Neuron (in vitro differentiated cells): ENCODE data around the gene IRF2.
"Not testable (repeated sequence)": the region's sequence is repeated elsewhere in the genome, so short reads cannot be mapped to it uniquely, and the experiment has no call there.

ENCODE experiments used
- H2AFZ ChIP-seq: one replicate; pipeline ENCODE4 v1.6.1; 2013; ENCODE audit warnings: low read depth, mild to moderate bottlenecking, inconsistent platforms, low read length, moderate library complexity
- H3K27me3 ChIP-seq: one replicate; pipeline ENCODE4 v1.6.1; 2013; ENCODE audit warnings: low read length; ENCODE audit not compliant: insufficient read depth
- H3K36me3 ChIP-seq: one replicate; pipeline ENCODE4 v1.6.1; 2013; ENCODE audit warnings: low read length; ENCODE audit not compliant: insufficient read depth
- H3K4me1 ChIP-seq: one replicate; pipeline ENCODE4 v1.6.1; 2013; ENCODE audit warnings: low read length; ENCODE audit not compliant: insufficient read depth
- H3K4me3 ChIP-seq: 2 replicates; pipeline ENCODE4 v1.5.1; 2013; ENCODE audit warnings: mild to moderate bottlenecking, low read length, moderate library complexity
- H3K9me3 ChIP-seq: one replicate; pipeline ENCODE4 v1.6.1; 2013; ENCODE audit warnings: low read length

Gene IRF2

DNA sequence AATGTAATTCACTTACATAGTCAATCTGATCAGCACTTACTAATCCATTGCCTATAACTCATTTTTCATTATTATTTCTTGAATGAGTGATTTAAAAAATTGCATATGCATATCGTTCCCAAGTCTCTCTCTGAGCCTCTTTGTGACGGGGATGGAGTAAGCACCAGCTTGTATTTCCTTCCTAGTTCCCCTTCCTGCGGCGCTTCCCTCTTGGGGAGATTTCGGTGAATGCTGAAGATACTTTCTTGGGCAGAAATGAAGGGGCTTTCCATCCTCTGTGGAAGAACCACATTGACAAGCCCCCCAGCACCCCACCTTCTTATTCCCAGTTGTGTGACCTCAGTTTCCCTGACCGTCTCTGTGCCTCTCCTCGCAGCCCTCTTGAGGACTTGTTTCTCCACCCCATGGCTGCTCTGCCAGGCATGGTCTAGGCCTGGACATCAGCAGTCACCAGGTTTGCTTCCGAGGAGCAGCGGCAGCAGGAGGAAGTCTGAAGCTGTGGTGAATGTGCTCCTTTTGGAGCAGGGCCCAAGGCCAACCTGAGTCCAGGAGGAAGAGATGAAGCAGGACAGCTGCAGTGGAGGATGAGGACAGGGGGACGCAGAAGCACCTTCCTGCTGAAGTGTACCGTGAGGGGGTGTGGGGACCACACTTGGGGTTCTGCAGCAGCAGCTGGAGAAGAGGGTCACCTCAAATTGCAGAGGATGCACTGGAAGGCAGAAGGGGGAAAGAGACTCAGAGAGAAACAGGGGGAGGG is 124.9 kb downstream of the IRF2 start:
- Histone ChIP-seq H3K4me3 (no peak overlapping the region), H3K27me3 (no peaks in the 10 kb centered on the region), H3K36me3 (no peaks in the 10 kb centered on the region), H2AFZ (no peak overlapping the region), H3K9me3 (no peaks in the 10 kb centered on the region), H3K4me1 (peaks cover 15% of the 10 kb centered on the region)

DNA sequence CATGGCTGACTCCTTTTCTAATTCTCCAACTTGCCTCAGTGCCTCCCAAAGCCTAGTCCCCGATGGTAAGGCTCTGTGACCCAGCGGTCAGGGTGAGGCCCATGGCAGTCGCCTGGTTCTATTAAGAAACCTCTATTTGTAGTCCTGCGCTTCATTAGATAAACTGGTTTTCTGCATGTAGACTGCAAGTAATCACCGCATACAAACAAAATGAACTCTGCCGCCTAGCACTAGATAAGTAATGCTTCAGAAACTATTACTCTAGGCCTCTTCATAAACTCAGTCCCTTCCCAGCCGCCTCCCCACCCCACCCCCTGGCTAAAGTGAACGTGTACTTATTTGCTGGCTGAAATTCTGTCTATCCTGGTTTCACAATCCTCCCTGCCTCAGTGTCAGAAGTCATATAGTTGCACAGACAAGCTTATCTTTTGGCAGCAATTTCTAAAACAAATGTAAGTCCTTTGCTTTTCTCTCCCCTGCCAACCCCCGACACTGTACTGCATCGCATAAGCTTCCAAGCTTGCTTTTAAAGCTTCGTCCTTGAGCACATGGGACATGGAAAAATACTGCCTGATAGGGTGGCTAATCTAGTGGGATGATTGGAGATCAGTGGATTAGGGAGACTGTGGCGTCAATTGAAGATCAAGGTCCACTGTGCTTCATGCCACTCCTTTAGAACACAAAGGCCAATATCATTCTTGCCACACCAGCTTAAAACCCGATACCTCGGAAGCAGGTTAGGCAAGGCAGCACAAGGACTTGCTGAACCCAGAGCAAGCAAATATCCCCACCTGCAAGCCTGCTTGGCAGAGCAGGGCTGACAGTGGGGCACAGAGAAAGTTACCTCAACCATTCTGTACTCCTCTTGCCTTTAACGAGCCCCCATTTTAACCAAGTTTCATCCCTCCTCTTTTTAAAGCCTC is 125.8 kb downstream of the IRF2 start:
- H3K27me3 ChIP-seq, result no peaks in the 10 kb centered on the region
- no peaks in the 10 kb centered on the region for H3K36me3 ChIP-seq
- no peak overlapping the region for H3K4me3 ChIP-seq
- no peaks in the 10 kb centered on the region for H3K9me3 ChIP-seq
- H2AFZ ChIP-seq, result no peak overlapping the region
- peaks cover 19% of the 10 kb centered on the region for H3K4me1 ChIP-seq

DNA sequence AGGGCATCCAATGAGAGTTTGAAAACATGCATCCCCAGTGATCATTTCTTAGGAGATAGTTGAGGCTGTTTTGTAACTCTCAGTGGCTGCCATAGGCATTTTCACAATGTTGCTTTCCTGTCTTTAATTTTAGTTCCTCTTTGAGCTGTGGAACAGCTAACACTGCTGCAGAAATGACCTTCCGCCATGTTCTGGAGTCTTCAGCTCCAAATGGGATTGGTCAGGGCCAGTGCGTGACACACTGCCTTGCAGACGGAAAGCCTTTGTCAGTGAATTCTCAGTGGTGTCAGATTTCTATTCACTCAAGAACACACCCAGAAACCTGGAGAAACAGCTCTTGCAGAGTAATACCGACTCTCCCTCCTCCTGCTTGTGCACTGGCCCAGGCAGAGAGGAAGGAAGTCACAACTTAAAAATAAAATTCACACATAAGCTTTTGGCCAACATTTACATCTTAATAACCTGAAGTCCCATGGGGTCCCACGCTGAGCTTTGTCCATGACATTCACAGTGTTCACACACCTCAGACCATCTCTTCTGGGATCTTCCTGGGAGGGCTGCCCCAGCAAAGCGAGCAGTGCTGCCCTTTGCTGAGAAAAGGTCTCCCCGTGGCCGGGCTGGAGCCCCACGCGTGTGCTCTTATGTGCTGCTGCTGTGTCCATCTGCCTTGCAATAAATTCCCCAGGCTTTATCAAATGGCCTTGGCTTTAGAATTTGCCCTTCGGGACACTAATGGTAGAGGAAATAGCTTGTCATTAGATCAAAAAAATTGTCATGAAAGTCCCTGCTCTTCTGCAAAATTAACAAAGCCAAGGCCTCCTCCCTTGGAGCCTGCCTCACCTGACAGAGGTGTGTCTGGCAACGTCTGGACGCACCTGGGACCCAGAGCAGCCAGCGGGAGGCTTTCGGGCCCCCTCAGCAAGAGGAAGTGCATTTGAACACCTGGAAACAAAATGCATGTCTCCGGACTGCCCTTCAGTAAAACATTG is 126.8 kb downstream of the IRF2 start:
- Histone ChIP-seq H3K9me3 (no peaks in the 10 kb centered on the region), H3K4me1 (peaks cover 25% of the 10 kb centered on the region), H3K36me3 (no peaks in the 10 kb centered on the region), H3K4me3 (peak overlapping the region; percentile 45), H3K27me3 (no peaks in the 10 kb centered on the region), H2AFZ (peak overlapping the region; percentile 42)

DNA sequence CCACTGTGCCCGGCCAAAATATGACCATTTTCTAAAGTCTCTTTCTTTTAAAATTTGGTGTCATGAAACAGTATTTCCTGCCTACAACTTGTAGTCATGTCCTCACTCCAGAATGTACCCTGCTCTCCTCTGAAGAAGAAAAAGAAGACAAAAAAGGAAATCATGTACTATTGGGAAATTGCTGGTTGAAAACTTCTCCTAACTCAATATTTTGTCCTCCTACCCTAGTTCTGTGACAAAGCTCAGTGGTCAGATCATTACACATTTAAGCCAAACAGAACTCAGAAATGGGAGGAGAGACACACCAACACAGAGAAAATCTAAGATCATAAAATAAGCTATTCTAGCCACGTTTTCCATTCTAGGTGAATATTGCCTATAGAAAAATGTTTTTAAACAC is 127.7 kb downstream of the IRF2 start:
- Histone ChIP-seq H3K9me3 (no peaks in the 10 kb centered on the region), H3K4me1 (peaks cover 25% of the 10 kb centered on the region), H3K4me3 (peak overlapping the region; percentile 45), H3K27me3 (no peaks in the 10 kb centered on the region), H2AFZ (peak overlapping the region; percentile 42), H3K36me3 (no peaks in the 10 kb centered on the region)

DNA sequence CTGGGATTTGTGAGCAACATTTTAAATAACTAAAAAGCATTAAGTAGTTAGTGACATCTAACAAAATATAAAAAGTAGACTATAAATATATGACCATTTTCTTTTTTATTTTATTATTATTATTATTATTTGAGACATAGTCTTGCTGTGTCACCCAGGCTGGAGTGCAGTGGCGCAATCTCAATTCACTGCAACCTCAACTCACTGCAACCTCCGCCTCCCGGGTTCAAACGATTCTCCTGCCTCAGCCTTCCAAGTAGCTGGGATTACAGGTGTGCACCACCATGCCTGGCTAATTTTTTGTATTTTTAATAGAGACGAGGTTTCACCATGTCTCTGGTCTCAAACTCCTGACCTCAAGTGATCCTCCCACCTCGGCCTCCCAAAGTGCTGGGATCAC is 128.1 kb downstream of the IRF2 start:
- not testable (repeated sequence) for H3K4me3 ChIP-seq, H3K9me3 ChIP-seq

DNA sequence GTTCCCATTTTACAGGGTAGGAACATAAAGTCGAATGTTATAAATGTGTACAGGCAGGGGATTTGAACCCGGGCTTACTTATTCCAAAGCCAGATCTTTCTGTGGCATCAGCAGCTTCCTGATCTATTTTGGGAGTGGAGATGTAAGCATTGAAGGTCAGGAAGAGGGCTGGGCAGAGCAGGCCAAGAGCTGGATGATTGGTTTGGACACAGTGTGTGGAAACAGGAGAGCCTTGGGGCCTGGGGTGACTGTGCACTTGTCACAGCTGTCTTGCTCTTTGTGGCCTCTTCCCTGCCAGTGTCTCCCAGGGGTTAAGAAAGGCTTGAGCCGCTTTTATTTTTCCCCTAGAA is 128.8 kb downstream of the IRF2 start:
- Histone ChIP-seq H3K36me3 (no peaks in the 10 kb centered on the region), H3K9me3 (no peaks in the 10 kb centered on the region), H3K4me1 (peaks cover 25% of the 10 kb centered on the region), H2AFZ (no peak overlapping the region), H3K27me3 (no peaks in the 10 kb centered on the region), H3K4me3 (no peak overlapping the region)

More for the DNA sequence above, 128.1 kb downstream of the IRF2 start:
- H2AFZ ChIP-seq, H3K27me3 ChIP-seq, H3K36me3 ChIP-seq: not testable (repeated sequence)
- peaks cover 25% of the 10 kb centered on the region for H3K4me1 ChIP-seq

DNA sequence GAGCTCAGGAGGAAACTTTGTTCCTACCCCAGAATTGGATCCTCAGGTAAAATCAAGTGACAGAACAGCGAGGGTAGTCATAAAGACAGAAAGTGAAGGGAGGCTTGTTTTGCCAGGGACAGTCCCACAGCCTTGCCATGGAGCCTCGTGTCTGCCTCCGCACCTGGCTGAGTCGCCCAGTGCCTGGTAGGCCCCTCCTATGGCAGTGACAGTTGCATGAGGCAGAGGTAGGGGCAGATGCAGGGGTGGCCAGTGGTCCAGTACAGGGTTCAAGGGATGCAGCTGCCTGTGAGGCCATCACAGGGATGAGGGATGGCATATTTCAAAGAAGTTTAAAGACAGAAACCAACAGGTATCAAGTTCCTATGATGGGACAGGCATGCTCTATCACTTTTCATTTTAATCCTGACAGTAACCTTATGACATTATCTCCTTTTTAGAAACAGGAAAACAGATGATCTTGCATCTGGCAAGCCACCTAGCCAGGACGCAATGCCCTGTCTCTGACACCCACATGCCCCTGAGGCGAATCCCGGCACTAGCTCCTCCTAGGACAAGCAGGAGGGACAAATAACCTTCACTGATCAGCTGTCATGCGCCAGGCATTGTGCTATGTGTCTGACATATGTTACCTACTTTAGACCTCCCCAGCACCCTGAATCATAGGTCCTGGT is 129.3 kb downstream of the IRF2 start:
- Histone ChIP-seq H3K27me3 (no peaks in the 10 kb centered on the region), H3K4me3 (no peak overlapping the region), H3K4me1 (peaks cover 25% of the 10 kb centered on the region), H3K9me3 (no peaks in the 10 kb centered on the region), H2AFZ (no peak overlapping the region), H3K36me3 (no peaks in the 10 kb centered on the region)

DNA sequence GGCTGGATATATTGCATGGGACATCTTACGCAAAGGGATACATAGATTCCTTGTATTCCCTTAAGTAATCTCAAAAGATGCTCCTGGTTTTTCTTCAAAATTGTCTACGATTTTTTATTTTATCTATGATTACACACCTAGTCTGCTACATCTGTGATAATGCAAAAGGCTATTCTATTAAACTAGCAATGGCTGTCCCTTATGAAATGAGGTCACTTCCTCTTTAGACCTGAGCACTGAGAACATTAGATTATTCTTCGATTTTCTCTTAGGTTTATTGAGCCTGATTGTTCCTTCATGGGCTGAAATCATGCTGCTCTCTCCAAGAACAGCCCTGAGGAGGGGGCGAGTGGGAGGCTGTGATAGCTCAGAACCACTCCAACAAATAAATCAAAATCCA is 129.9 kb downstream of the IRF2 start:
- Histone ChIP-seq H3K27me3 (no peaks in the 10 kb centered on the region), H3K9me3 (no peaks in the 10 kb centered on the region), H3K4me3 (no peak overlapping the region), H2AFZ (no peak overlapping the region), H3K4me1 (peaks cover 30% of the 10 kb centered on the region), H3K36me3 (no peaks in the 10 kb centered on the region)

DNA sequence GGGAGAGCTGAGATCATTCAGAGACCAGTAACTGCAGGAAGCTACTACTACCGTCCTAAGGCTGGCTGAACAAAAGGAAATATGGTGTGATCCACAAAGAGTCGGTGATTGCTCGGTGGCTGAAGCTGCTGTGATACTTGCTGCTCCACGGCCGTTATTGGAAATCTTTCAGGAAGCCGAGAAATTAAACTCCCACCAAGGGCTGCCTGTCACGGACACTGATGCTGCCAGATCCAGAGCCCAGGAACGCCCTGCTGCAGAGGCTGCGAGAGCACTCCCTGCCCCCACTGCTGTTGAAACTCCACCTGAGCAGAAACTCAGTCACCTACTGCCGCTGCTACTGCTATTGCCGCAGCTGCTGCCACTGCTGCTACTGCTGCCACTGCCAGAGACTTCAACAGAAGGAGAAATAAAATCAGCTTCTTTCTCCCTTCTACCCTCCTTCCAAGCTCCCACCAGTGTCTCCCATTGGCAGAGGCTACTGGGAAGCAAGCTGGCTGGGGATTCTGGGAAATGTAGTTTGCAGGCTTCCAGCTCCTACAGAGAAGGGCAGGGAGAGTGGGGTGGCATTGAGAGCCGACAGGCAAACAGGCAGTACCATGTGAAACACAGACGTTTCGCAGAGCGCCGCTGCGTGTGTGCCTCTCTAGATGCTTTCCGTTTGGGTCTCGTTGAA is 130.7 kb downstream of the IRF2 start:
- Histone ChIP-seq H3K4me3 (peak overlapping the region; percentile 54), H3K4me1 (peaks cover 36% of the 10 kb centered on the region), H3K9me3 (no peaks in the 10 kb centered on the region), H3K36me3 (no peaks in the 10 kb centered on the region), H3K27me3 (no peaks in the 10 kb centered on the region), H2AFZ (peak overlapping the region; percentile 27)

DNA sequence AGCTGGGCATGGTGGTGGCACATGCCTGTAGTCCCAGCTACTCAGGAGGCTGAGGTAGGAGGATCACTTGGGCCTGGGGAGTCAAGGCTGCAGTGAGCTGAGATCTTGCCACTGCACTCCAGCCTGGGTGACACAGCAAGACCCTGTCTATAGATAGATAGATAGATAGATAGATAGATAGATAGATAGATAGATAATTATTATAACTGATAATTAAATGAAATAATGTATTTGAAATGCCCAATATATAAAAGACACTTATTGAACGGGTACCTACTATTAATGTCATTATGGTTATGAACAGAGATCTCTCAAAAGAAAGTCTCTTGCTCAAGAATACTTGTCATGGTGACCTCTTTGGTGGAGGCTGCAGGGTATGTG is 131.5 kb downstream of the IRF2 start:
- Histone ChIP-seq H3K4me1 (peaks cover 31% of the 10 kb centered on the region), H3K4me3 (peak overlapping the region; percentile 54)
- not testable (repeated sequence) for H2AFZ ChIP-seq, H3K27me3 ChIP-seq, H3K36me3 ChIP-seq, H3K9me3 ChIP-seq

DNA sequence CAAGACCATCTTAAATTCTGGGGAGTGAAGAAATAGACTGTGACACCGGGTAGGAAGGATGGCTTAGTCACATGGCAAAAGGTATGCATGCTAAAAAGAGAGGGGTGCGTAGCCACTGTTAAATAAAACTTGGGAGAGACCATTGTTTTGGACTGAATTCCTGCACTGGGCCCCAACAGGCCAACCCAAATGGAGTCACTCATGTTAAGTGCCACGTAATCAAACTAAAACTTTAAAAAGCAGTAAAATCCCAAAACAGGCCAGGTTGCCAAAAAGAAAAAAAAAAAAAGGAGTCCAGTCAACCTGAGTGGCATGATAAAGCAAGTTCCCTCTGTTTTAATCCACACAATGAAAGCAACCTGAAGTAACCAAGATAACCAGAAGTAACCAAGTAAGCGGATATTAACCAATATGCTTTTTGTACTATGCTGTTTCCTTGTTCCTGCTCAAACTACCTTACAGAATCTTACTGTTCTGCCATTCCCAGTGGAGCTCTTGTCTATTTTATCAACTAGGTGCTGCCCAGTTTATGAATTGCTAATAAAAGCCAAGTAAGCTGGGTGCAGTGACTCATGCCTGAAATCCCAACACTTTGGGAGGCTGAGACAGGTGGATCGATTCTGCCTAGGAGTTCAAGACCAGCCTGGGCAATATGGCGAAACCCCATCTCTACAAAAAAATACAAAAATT is 132.0 kb downstream of the IRF2 start:
- Histone ChIP-seq H3K27me3 (no peaks in the 10 kb centered on the region), H3K4me3 (no peak overlapping the region), H2AFZ (no peak overlapping the region), H3K4me1 (peaks cover 26% of the 10 kb centered on the region), H3K9me3 (no peaks in the 10 kb centered on the region), H3K36me3 (no peaks in the 10 kb centered on the region)
